HG02852 (cell line): ENCODE results near the gene CGB3.
"Not testable (repeated sequence)": the region's sequence is repeated elsewhere in the genome, so short reads cannot be mapped to it uniquely, and the experiment has no call there.

Experiments
- ATAC-seq: cut with Tn5 transposase; IDR thresholded peaks from one replicate; pipeline ENCODE4 v1.9.1; 2021; ENCODE audit warnings: mild to moderate bottlenecking, moderate library complexity; ENCODE audit not compliant: unreplicated experiment

The CGB3 gene

DNA sequence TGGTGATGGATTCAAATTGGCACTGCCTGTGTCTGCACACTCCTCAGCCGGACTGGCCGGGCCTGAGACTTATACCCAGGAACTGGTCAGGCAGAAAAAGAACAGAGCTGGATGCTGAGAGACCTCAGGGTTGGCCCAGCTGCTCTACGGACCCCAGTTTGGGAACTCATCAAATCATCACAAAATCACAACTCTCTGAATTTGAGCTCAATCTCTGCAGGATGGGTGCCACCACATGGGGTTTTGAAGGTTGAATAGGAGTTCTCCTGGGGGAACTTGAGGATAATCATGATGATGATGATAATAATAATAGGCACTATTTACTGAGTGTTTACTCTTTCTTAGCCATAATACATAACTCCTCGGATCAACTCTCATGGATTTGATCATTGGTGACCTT, 18.5 kb upstream of the CGB3 start:
- not testable (repeated sequence) for ATAC-seq

DNA sequence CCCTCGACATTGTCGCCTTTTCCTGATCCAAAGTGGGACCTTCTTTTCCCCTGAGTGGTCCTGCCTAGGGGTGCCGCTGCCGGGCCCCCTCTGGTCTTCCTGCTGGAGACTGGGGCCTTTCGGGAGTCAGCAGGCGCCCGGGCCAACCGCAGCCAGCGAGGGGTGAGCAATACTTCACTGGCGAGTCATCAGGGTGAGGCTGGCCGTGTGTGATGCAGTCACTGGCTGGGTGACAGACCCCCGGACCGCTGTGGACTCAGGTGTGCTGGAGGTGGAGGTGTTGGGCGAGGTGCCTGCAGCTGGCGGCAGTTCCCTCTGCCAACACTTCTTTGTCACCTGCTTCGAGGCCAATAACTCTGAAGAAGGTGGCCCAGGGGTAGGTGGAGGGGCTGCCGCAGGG, 18.0 kb upstream of the CGB3 start:
- no peak for ATAC-seq

DNA sequence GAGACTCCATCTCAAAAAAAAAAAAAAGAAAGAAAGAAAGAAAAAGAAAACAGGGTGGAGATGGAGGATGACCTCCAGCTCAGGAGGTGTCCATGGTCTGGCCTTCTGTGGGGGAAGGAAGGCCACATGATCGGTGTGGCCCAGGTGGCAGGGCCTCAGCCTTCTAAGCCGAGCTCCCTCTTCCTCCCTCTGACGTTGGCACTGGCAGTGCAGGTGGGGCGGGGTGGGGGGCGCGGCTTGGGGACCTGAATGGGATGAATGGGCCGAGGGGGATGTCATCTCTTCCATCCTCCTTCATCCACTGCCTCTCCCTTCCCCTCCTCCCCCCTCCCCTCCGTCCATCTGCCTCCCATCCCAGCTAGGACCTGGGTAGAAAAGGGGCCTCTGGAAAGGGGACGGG, 15.6 kb upstream of the CGB3 start:
- not testable (repeated sequence) for ATAC-seq

DNA sequence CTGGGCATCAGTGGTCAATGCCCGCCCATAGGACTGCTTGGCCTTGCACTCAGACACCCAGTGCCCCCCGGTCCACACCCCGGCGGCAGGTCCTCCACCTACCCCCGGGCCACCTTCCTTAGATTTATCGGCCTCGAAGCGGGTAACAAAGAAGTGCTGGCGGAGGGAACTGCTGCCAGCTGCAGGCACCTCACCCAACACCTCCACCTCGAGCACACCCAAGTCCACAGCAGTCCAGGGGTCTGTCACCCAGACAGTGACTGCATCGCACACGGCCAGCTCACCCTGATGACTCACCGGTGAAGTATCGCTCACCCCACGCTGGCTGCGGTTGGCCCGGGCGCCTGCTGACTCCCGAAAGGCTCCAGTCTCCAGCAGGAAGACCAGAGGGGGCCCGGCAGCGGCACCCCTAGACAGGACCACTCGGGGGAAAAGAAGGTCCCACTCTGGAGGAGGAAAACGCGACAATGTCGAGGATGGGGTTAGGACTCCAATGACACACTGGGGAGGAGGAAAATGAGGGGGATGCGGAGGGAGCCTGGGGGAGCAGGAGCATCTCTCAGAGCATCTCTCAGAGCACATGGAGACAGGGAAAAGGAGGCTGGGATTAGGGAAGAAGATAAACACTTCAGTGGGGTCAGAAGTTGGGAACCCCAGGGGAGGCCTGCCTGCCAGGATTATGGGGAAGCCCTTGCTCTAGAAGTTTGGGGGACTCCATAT, 14.6 kb upstream of the CGB3 start:
- ATAC-seq: not testable (repeated sequence)

DNA sequence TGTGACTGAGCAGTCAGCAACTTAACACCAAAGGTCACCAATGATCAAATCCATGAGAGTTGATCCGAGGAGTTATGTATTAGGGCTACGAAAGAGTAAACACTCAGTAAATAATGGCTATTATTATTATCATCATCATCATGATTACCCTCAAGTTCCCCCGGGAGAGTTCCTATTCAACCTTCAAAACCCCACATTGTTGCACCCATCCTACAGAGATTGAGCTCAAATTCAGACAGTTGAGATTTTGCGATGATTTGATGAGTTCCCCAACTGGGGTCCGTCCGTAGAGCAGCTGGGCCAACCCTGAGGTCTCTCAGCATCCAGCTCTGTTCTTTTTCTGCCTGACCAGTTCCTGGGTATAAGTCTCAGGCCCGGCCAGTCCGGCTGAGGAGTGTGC, 14.0 kb upstream of the CGB3 start:
- not testable (repeated sequence) for ATAC-seq

DNA sequence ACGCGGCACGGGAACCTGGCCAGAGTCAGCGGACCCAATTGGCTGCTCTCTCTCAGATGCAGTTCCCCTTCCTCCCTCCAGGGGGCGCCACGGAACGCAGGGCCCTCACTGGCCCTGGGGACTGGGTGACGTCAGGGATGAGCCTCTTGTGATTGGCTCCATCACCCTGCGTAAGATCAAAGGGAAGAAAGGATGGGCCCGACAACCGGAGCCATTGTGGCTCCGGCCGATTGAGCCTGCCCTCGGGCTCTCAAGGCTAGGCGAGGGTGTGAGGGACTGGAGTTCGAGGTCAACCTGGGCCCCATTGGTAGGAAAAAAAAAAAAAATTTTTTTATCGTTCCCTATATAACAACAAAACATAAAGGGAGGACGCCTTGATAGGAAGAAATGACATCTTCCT, 12.7 kb upstream of the CGB3 start, which contains the start of gene CGB1:
TSS of gene CGB1 (minus strand) at position 81 of the 400 bp plus-strand sequence. CDS start 184 bp downstream, outside the sequence.
- ATAC-seq: not testable (repeated sequence)

DNA sequence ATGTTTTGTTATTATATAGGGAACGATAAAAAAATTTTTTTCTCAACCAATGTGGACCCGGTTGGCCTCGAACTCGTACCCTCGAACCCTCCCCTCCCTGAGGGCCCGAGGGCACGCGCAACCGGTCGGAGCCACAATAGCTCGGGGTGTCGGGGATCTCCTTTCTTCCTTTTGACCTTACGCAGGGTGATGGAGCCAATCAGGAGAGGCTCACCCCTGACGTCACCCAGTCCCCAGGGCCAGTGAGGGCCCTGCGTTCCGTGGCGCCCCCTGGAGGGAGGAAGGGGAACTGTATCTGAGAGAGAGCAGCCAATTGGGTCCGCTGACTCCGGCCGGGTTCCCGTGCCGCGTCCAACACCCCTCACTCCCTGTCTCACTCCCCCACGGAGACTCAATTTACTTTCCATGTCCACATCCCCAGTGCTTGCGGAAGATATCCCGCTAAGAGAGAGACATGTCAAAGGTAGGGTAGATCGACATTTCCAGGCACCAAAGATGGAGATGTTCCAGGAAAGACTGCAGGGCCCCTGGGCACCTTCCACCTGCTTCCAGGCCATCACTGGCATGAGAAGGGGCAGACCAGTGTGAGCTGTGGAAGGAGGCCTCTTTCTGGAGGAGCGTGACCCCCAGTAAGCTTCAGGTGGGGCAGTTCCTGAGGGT, 7.6 kb upstream of the CGB3 start, which contains the start of gene CGB2:
TSS of gene CGB2 (plus strand) at position 249 of the 660 bp plus-strand sequence. CDS start at position 455, 206 bp downstream.
- not testable (repeated sequence) for ATAC-seq

DNA sequence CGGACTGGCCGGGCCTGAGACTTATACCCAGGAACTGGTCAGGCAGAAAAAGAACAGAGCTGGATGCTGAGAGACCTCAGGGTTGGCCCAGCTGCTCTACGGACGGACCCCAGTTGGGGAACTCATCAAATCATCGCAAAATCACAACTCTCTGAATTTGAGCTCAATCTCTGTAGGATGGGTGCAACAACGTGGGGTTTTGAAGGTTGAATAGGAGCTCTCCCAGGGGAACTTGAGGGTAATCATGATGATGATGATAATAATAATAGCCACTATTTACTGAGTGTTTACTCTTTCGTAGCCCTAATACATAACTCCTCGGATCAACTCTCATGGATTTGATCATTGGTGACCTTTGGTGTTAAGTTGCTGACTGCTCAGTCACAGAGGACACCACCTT, 6.2 kb upstream of the CGB3 start:
- ATAC-seq: not testable (repeated sequence)

DNA sequence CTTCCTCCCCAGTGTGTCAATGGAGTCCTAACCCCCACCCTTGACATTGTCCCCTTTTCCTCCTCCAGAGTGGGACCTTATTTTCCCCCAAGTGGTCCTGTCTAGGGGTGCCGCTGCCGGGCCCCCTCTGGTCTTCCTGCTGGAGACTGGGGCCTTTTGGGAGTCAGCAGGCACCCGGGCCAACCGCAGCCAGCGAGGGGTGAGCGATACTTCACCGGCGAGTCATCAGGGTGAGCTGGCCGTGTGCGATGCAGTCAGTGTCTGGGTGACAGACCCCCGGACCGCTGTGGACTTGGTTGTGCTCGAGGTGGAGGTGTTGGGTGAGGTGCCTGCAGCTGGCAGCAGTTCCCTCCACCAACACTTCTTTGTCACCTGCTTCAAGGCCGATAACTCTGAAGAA, 5.6 kb upstream of the CGB3 start:
- ATAC-seq: not testable (repeated sequence)

DNA sequence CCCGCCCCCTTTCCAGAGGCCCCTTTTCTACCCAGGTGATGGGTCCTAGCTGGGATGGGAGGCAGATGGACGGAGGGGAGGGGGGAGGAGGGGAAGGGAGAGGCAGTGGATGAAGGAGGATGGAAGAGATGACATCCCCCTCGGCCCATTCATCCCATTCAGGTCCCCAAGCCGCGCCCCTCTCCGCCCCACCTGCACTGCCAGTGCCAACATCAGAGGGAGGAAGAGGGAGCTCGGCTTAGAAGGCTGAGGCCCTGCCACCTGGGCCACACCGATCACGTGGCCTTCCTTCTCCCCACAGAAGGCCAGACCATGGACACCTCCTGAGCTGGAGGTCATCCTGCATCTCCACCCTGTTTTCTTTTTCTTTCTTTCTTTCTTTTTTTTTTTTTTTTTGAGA, 4.6 kb upstream of the CGB3 start:
- ATAC-seq: not testable (repeated sequence)

DNA sequence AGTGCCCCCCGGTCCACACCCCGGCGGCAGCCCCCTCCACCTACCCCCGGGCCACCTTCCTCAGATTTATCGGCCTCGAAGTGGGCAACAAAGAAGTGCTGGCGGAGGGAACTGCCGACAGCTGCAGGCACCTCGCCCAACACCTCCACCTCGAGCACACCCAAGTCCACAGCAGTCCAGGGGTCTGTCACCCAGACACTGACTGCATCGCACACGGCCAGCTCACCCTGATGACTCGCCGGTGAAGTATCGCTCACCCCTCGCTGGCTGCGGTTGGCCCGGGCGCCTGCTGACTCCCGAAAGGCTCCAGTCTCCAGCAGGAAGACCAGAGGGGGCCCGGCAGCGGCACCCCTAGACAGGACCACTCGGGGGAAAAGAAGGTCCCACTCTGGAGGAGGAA, 1.5 kb upstream of the CGB3 start:
- not testable (repeated sequence) for ATAC-seq

DNA sequence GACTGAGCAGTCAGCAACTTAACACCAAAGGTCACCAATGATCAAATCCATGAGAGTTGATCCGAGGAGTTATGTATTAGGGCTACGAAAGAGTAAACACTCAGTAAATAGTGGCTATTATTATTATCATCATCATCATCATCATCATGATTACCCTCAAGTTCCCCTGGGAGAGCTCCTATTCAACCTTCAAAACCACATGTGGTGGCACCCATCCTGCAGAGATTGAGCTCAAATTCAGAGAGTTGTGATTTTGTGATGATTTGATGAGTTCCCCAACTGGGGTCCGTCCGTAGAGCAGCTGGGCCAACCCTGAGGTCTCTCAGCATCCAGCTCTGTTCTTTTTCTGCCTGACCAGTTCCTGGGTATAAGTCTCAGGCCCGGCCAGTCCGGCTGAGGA, 955 bp upstream of the CGB3 start:
- ATAC-seq: not testable (repeated sequence)

DNA sequence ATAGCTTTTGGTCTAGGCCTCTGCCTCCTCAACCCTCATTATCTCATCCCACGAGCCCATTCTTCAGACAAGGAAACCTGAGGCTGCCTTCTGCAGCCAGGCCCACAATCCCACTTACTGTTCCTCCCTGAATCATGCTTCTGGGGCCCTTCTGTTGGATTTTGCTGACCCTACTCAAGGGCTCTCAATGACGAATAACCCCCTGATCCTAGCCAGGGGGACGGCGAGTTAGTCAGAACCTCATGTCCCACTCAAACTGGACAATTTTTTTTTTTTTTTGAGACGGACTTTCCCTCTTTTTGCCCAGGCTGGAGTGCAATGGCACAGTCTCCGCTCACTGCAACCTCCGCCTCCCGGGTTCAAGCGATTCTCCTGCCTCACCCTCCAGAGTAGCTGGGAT, 2.0 kb downstream of the CGB3 start:
- ATAC-seq: no peak

DNA sequence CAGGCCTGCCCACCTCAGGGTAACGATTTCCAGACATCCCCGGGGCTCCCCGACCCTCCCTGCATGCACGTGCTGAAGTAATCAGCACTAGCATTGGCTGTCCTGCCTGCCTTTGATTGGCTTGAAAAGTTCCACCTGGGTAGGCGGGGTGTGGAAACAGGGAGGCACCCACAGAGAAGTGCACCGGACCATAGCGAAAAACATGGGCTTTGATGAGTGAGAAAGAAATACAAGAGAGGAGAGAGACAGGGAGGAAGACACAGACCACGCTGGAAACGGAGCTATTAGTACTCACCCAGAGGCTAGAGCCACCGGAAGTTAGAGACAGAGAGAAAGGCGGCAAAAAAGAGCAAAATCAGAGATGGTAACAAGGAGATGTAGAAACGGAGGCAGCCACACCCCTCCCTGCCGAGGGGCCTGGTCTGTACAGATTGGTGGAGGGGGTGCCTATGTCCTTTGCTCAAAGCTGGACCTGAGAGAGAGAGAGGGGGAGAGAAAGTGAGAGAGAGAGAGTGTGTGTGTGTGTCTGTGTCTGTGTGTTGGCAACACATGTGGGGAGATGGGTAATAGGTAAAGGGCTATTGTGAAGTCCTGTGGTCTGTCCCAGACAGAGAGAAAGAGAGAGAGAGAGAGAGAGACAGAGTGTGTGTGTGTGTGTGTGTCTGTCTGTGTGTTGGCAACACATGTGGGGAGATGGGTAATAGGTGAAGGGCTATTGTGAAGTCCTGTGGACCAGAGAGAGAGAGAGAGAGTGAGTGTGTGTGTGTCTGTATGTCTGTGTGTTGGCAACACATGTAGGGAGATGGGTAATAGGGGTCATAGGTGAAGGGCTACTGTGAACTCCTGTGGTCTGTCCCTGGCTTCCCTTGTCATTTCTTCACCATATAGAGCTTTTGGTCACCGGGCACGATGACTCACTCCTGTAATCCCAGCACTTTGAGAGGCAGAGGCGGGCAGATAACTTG, 2.9 kb downstream of the CGB3 start:
- no peak for ATAC-seq

DNA sequence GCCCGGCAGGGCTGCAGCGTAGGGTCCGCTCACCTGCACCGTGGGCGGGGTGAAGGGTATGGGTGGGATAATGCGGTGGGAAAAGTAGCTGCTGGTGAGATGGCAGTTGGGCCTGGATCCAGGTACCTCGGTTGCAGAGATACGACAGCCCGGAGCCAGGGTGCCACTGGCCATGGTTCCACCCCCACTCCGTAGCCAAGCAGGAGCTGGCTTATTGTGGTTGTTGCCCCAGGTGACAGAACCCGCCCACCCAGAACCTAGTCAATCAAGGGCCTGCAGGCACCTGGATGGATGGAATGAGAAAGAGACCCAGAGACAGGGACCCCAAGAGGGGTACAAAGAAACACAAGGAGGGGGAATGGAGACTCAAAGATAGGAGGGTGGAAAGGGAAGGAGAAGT, 3.8 kb downstream of the CGB3 start:
- ATAC-seq: no peak

DNA sequence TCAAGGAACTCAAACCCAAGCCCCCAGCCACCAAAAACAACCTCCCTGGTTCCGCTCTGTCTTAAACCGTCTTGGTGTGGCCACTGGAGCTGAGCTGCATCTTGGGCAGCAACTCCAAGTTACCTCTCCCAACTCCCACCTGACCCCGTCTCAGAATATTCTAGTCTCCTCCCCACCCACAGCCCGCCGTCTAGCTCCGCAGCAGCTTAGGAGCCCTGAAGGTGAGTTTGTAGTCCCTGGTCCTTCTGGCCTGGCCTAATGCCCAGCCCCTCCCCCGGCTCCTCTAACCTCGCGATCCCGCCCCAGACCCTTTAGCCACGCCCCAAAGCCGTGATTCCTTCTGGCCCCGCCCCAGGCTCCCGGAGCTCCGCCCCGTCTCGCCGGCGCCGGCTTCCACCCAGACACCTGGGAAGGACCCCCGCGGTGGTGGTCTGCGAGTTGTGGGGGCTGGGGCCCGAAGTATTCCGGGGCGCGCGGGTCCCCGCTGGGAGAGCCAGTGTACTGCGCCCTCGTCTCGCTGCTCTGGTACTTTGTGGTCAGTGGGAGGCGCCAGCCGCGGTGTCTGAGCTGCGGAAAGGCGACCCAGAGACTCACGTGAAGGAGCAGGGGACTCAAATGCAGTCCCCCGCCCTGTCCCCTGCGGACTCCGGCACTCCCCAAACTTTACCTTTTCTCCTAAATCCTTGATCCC, 4.7 kb downstream of the CGB3 start:
- ATAC-seq: no peak

DNA sequence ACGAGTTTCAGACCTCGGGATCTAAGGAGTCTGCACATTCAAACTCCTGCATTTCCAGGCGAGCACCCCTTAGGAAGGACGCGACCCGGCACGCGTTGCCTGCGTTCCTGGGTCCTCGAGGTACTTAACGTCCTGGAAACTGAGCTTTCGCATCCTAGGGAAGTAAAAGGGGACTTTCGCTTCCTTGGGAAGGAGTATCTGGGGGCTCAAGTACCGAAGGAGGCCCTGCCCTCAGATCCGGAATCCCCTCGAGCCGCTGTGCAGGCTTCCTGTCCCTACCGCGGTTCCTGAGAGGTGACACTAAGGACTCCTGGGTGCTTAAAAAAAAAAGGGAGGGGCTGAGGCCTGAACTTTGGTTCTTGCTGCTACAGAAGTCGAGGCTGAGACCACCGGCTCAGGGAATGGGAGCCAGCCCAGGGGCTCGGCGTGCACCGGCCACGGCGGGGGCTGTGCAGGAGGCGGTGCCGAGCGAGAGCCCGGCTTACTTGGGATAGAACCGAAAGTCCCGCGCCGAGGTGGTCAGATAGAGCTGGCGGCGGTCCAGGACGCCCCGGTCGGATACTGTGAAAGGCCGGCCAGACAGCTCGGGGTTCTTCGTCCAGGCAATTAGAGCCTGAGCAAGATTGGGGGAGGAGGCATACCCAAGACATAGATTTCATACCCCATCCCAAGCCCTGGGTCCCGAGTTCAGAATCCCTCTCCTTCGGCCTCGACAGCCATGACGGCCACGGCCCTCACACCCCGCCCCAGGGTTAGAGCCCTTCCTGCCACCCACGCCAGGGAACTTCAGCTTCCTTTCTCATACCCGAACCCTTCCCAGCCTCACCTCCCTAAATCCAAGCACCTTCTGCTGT, 5.5 kb downstream of the CGB3 start:
- ATAC-seq: not testable (repeated sequence)

DNA sequence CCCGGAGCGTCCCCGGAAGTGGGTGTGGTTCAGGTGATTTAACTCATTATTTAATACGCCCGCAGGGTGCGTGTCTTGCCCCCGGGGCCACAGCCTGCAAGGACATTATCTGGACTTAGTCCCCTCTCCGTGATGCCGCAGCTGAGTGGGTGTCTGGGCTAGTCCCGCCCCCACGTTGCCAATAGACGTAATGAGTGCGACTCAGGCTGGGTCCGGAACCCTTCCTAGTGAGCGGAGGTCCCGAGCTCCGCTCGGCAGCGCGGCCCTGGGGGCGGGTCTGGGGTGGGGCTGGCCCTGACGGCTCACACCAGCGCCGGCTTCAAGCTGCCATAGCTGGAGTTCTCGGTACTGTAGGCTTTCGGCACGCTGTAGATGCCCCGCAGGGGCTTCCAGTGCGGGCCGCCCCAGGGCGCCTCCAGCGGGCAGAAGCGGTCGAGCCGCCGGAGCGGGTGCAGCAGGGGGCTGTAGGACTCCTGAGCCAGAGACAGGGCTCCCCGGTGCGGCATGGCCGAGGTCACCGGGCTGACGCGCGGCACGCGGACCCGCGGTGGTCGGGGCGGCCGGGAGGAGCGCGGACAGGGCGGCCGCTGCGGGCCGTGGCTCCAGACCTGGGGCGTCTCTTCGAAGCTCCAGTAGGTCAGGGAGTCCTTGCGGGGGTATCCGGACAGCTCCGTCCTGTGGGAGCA, 6.3 kb downstream of the CGB3 start:
- no peak for ATAC-seq

DNA sequence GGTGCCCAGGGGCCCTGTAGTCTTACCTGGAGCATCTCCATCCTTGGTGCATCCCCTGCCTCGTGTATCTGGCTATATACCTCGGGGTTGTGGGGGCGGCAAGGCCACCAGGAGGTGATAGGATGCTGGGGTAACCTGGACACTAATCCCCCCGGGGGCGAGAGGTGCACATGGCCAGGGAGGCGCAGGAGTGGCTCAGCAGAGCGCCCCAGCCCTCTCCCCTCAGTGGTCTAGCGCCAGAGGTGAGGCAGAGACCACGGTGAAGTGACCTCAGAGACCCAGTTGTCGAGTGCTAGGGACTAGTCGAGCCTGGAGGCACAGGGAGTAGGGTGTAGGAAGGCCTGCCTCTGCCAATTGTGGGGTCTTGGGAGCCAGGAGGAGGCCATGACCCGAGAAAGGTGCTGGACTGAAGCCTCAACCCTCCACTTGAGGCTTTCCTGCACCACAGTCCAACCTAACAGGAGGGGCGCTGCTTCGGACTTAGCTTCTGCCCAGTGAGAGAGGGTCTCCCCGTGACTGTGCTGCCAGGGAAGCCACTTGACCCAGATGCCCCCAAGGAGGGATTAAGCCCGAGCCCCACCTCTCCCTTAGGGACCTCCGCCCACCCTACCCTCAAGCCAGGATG, 7.0 kb downstream of the CGB3 start, which contains the start of gene LHB:
TSS of gene LHB (minus strand) at position 51 of the 625 bp plus-strand sequence. CDS start at position 41, 10 bp downstream.
- ATAC-seq: no peak
